A204.1 (cell line): ENCODE results near the gene WSCD2.

Experiments
- FAIRE-seq: peaks from 2 replicates; lab custom pipeline; 2012; peaks lifted over from hg19 to GRCh38; lab: Jason Lieb, UNC

The WSCD2 gene

DNA sequence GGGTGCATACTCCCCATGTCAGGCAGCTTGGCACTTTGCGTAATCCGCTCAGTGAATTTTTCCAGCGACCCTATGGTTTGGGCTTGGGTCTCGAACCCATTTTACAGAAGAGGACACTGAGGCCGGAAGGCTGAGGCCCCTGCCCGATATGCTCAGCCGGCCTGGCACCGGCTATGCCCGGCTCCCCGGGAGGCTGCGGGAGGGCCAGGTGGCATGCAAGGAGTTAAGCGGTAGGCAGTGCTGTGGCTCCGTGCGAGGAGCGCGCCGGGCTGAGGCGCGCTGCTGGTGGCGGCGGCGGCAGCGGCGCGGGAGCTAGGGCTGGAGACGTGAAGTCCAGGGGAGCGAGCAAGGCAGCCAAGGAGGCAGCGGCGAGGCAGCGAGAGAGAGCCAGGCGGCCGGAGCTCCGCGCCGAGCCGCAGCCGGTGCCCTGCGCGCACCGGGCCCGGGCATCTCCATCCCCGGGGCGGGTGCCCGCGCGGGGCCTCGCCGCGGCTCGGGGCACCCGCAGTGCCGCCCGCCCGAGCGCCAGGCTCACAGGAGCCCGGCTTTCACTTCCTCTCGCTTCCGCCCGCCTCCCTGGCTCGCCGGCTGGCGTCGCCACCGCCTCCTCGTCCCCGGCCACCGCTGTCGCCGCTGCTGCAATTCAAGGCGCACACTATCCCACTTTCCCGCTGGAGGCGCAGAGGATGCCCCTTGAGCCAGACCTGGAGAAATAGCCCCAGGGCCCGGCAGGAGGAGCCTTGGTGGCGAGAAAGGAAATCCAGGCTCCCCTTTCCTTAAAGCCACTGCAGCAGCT is at the start of gene WSCD2:
TSS of gene WSCD2 (plus strand) at position 272 of the 796 bp plus-strand sequence. CDS start 66,545 bp downstream, outside the sequence.
- FAIRE-seq = no peak

- no peak for FAIRE-seq
Observed at GRCh38 chr12:108079721-108080120, 49.4 kb upstream of the WSCD2 start.

- FAIRE-seq = no peak
Observed at GRCh38 chr12:108080363-108080762, 48.7 kb upstream of the WSCD2 start.

GRCh38 chr12:108082485-108082884 is 46.6 kb upstream of the WSCD2 start:
- FAIRE-seq = no peak

DNA sequence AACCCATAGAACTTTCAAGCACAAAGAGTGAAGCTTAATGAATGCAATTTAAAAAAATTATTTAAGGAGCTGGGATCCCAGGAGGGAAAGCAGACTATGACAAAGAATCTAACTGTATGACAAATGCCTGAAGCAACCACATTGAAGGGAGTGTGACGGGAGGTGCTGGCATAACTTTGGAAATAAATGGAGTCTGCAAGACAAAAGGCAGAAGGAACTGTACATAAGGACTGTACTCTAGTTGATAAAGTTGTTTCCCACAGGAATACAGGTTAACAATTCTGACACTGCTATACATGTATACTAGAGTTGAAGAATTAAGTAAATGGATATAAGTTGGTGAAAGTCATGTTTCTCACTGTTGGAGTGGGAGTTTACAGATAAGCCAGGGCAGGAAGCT is 41.2 kb upstream of the WSCD2 start:
- no peak for FAIRE-seq

GRCh38 chr12:108090107-108090899 is 38.8 kb upstream of the WSCD2 start:
- FAIRE-seq = no peak

DNA sequence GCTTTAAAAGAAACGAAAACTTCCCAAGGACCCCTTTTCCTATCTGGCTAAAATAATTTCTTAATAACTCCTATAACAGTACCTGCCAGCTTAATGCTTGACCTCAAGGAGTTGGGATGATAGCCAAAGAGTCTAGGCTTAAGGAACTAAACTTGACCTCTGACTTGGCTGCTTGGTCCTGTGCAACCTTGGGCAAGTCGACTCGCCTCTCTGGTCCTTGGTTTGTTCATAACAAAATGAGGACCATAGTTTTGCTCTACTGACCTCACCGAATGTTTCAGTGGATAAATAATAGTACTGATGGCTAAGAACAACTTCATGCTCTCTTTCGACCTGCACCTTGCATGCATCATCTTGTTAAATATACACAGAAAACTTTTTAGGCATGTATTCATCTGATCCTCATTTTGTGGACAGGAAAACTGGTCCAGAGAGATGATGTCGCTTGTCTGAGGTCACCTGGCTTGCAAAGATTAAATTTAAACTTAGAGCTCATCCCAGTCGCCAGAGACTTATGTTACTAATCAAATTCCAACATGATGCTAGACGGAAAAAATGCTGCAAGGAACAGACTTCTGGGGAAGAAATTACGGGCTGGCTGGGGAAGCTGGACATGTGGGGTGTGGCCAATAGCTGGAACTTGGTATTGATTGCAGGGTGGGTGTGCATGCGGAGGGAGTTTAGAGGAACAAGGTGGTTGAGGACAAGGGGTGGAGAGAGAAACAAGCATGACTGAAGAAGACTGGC is 38.0 kb upstream of the WSCD2 start:
- FAIRE-seq = no peak

DNA sequence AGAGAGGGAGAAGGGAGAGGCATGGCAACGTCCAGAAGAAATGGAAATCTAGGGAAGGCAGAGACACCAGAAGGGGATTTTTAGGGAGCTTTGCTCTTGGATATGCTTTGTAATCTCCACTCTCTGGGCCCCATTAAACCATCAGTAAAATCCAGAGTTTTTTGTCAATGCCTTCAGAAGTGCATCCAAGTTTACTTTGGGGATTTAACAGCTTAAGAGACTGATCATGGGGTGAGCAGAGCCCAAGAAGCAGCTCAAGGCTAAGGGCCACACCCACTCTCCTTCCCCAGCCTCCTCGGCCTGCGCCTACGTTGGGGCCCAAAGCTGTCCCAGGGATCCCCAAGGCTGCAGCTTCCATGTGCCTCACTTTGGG is 37.4 kb upstream of the WSCD2 start:
- FAIRE-seq = no peak

DNA sequence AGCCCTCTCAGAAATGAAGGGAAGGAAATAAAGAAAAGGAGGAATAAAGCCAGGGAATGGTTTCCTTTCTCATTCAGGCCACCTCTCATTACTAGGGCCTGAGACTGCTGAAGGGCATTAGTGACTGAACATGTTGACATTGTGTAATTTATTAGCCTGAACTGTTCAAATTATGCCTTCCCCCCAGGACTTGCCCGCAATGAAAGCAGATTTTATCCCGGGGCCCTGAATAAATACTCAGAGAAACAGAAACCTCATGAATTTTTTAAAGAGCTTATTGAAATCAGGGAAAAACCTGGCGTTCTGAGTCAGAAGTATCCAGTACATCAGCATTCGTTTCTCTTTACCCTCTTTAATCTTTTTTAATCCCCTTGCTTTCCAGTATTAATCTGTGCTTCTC is 35.9 kb upstream of the WSCD2 start:
- FAIRE-seq = no peak

DNA sequence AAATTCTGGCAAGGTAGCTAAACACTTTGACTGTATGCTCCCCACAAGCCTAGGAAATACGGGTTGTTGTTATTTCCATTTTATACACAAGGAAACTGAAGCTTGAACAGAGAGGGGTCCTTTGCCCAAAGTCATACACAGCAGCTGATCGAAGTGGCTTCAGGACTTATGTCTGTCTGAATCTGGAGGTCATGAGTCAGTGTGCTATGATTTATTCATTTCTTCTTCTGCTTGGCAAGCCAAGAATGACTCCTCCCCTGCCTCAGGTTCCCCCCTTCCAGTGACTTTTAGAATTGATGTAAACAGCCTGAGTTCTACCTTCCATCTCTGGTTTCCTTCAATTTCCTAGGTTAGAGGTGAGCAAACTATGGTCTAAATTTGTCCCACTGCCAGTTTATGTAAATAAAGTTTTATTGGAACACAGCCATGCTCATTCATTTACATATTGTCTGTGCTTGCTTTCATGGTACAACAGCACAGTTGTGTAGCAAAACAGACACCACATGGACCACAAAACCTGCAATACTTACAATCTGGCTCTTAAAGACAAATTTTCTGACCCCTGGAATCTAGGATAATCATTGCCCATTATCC is 34.9 kb upstream of the WSCD2 start:
- FAIRE-seq = no peak

DNA sequence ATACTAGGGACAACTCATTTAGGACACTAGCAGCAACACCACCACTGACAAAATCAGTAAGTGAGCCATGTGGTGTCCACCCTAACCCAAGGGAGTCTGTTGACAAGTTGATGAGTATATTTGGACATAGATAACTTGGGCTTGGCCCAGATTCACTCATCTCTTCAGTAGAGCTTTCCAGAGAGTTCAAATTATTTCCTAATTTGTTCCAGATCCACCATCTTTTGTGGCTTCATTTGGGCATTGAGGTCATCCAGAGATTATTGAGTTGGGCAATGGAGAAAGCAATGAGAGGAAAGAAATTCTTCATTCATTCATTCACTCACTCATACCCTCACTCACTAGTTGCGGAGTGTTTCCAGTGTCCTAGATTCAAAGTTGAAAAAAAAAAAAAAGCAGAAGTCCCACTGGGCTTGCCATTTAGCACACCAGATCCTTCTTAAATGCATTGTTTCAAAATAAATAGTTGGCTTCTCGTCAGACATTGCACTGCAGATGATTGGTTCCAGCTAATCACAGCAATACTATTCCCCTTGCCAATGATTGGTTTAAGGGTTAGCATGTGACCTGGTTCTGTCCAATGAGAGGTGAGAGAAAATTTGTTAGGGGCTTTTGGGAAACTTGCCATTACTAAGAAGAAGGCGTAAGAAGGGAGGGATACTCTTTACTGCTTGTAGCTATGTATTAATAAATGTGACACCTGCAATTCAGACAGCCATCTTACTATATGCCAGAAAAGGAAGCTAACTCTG is 31.8 kb upstream of the WSCD2 start:
- FAIRE-seq = no peak

- FAIRE-seq = no peak
Observed at GRCh38 chr12:108098374-108098773, 30.7 kb upstream of the WSCD2 start.

GRCh38 chr12:108099073-108099472 is 30.0 kb upstream of the WSCD2 start:
- no peak for FAIRE-seq

DNA sequence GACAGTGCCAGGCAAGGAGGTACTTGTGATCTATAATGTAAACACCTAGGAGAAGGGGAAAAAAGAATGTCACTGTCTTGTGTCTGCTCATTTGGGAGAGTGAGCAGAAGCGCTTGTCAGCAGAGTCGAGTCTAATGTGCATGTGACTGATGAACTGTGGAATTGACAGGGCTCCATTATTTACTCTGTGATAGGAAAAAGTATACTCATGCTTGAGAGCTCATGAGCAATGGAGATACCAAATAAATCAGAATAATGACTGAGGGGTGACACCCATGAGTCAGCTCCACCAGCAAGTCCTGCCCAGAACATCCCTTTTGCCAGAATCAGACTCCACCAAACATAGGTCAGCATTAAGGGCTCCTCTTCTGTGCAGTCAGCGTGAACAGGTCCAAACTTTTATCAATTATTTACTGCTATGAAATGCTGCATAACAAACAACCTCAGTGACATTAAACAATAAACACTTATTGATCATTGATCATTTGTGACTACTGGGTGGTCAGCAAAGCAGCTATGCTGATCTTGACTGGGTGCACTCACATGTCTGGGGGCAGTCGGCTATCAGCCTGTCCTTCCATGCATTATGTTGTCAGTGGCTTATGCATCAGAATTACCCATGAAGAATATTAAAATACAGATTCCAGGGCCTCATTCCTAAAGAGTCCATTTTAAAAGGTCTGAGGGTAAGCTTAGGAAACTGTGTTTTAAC is 29.2 kb upstream of the WSCD2 start:
- FAIRE-seq = no peak

DNA sequence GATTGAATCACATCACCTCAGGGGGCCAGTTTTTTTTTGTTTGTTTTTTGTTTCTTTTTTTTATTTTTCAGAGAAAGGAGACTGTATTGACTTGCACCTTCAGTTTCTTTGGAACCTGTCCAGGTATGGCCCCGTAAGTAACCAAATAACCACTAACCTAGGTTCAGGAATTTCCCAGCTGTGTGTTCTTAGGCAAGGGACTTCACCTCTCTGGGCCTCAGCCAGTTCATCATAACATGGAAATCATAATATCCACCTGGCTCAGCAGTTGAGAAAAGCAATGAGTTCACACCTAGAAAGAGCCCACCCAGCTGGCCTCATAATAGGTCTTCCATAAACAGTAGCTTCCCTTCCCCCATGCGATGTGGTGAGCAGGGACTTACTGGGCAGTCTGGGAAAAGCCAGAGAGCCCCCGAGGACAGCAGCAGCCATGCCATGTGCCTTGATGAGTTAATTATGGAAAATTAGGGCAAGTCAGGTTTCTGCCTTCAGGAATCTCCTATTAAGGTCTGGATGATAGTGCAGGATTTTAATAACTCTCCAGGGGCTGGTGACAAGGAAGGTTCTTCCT is 27.4 kb upstream of the WSCD2 start:
- FAIRE-seq = no peak

DNA sequence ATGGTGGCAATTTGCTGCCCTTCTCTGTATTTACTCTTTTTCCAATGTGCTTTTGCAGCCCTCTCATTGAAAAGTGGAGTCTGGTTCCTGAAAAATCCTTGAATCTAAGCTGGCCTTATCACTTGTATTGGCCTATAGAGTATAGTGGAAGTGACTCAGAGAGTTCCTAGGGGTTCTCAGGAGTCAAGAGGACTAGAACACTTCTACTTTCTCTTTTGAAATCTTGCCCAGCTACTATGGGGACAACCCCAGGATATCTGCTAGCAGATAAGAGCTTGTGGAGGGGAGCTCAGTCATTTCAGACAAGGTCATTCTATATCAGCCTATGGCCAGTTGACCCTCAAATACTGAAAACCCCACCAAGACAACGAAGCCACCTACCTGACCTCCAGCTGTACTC is 26.7 kb upstream of the WSCD2 start:
- FAIRE-seq = no peak

GRCh38 chr12:108103087-108103486 is 26.0 kb upstream of the WSCD2 start:
- FAIRE-seq = no peak

GRCh38 chr12:108103517-108103916 is 25.6 kb upstream of the WSCD2 start:
- FAIRE-seq = no peak

GRCh38 chr12:108104657-108105056 is 24.4 kb upstream of the WSCD2 start:
- FAIRE-seq = no peak

DNA sequence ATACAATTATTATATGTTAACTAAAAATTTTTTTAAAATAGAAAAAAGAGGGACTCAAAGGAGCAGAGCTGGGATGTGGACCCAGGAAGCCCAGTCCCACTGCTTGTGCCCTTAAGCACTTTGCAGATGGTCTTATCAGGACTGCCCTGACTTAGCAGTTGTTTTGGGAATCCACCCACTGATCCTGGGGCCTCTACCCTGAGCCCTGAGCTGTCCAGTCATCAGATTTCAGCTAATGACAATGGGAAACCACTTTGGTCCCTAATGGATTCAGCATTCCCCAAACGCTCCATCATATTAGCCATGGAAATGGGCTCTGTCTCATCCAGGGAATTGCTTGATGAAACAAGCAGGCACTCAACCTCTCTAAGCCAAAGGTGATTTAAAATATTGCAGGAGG is 22.5 kb upstream of the WSCD2 start:
- no peak for FAIRE-seq

DNA sequence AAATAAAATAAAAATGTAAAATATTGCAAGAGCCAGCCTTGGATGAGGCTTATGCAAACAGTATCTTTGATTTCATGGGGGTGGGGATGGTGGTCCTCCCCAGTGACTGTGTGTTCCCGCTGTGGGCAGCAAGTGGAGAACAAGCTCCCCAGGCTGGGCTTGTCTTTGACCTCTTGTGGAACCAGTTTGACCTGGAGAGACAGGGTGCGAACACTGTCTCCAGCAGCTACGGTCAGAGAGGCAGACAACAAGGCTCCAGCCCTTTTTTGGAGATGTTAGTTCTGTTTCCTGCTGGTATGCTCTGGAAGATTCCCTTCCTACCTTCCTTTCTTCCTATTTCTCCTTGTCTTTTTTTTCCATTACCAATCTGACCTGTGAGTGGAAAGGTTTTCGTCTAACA is 21.8 kb upstream of the WSCD2 start:
- FAIRE-seq = no peak
